GM08714 (cell line): ENCODE results near the gene DPP6.

ENCODE experiments used
- H3K4me3 ChIP-seq: fragments of 200-500 bp; sonication (Bioruptor generic); 2 replicates; pipeline ENCODE4 v1.5.1; 2014; ENCODE audit warnings: mild to moderate bottlenecking, low read length, inconsistent platforms
- ZNF274 ChIP-seq: IDR thresholded peaks from 2 replicates; pipeline ENCODE4 v1.6.1; 2012; ENCODE audit warnings: mild to moderate bottlenecking, low read depth, low read length

DPP6 gene

DNA sequence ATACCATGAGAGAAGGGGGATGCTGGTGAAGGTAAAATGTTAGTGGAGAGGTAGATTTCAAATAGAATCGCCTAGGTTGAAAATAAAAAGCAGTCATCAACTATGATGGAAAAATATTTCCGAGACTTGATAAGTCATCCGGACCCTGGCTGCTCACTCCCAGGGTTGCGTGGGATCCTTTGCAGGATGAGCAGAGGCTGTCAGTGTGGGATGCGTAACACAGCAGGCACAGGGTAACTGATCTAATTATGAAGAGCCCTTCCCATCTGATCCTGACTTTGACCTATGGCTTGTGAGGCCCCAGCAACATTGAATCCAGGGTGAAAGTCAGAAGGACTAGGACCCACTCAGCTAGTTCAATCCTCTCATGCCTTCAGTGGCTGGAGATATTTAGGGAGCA, 236.9 kb downstream of the DPP6 start:
- no peak for TF ChIP-seq ZNF274
- H3K4me3 ChIP-seq = no peak overlapping the region

DNA sequence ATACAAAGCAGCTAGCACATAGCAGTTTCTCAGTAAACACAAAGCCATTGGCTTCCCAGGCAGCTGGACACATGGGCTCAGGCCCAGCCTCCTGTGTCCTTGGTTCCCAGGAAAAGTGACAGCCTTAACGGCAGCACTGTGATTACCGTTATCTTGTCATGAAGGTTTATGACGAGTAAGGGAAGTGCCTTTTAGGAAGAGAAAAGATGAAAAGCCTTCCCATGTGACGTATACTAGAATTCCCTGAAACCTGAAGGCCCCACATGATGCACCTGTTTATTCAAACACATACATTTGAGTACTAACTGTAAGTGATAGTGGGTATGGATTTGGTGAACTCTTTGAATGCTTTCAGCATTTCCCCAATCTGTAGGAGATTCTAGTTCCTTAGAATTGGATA, 244.2 kb downstream of the DPP6 start:
- H3K4me3 ChIP-seq = no peak overlapping the region
- TF ChIP-seq ZNF274 = no peak

DNA sequence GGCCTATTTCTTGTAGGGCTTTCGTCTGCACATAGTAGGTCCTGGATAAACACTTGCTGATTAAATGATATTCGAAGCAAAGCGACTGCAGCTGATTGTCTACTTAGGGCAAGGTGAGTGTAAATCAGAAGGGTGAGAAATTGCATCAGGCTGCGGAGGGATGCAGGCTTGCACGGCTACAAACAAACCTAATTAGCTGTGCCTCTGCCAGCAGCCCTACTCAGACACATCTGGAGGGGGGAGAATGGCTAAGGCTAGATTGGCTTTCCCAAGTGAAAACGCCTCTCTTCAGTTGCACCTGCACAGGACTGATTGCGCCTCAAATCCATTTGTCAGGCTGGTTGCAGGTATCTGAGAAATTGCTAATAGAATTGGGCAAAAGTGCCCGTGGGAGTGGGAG, 247.5 kb downstream of the DPP6 start:
- no peak for TF ChIP-seq ZNF274
- H3K4me3 ChIP-seq = no peak overlapping the region

DNA sequence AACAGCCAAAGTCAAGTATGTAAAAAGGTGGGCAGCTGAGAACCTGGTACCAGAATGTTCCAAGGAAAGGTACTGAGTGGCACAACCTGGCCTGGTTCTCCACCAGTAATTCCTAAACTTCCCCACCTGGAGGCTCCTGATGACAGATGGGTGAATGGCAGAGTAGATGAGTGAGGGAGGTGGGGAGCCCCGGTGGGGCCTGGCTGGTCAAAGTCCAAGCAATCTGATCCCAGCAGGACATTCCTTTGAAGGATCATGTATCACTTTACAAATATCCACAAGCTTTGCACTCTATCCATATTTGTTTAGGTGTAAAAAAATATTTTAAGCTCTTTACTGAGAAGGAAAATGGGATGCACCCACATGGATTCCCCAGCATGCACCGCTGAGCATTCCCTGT, 250.2 kb downstream of the DPP6 start:
- no peak overlapping the region for H3K4me3 ChIP-seq
- no peak for TF ChIP-seq ZNF274

DNA sequence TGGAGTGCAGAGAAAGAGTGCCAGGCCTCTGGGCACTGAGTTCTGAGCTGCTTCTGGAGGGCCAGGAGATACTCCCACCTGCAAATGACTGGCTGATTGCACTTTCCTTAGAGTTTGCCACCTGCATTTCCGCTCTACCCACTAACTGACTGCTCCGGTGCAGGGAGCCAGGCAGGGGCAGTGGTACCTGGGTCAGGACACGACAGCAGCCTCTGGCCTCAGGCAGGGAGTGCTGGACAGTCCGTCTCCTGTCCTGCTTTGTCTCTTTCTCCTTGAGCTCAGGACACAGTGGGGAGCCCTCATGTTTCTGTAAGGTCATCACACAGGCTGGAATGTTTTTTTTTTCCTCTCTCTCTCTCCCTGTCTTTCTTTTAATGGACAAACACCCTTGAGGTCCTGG, 252.0 kb downstream of the DPP6 start:
- TF ChIP-seq ZNF274 = no peak
- H3K4me3 ChIP-seq = no peak overlapping the region

DNA sequence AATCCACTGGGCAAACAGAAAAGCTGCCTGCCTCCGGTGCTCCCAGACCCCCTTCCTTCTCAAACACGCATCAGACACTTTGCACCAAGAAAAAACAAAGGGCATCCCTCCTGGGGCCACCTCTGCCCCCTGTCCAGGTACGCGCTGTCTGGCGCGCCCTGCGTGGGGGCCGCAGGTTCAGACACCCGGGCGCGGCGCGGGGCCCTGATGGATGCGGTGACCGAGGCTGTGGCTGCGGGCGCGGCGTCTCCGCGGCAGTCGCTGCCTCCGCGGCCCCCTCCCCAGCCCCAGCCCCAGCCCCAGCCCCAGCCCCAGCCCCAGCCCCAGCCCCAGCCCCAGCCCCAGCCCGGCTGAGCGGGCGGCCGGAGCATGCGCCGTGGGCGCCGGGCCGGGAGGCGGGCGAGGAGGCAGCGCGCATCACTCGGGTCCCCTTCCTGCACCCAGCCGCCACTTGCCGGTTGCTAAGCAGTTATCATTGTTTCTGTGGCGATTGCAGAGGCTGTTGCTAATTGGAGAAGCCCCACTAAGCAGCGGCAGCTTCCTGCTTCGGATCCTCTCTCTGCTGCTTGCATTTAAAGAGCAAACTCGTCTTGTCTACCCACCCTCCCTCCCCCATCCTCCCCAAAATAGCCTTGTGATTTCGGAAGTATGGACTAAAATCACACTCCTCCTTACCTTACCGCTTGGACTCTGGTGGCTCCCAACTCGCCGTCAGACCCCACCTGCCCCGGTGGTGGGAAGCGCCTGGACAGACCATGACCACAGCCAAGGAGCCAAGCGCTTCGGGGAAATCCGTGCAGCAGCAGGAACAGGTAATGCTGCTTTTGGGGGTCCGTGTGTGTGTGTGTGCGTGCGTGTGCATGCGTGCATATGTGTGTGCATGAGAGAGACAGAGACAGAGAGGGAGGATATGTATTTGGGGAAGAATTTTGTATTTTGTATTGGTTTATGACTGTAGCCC, 252.8 kb downstream of the DPP6 start:
- no peak overlapping the region for H3K4me3 ChIP-seq
- no peak for TF ChIP-seq ZNF274

DNA sequence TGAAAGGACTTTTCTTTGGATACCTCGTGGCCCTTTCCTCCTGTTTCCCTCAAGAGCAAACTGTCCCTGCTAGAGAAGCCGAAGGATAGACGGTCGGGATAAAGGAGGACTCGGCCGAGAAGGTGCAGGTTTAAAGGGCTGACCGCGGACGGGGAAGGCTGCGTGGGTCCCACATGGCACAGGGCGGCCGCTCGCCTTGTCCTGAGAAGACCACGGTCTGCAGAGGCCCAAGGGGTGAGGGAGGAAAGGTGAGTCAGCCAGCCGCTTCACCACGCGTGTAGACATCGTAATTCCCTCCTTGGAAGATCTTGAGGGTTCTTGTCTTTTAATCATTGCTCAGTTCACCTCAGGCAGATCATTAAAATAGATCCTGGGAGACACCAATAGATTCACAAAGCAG, 253.8 kb downstream of the DPP6 start:
- TF ChIP-seq ZNF274 = no peak
- no peak overlapping the region for H3K4me3 ChIP-seq

DNA sequence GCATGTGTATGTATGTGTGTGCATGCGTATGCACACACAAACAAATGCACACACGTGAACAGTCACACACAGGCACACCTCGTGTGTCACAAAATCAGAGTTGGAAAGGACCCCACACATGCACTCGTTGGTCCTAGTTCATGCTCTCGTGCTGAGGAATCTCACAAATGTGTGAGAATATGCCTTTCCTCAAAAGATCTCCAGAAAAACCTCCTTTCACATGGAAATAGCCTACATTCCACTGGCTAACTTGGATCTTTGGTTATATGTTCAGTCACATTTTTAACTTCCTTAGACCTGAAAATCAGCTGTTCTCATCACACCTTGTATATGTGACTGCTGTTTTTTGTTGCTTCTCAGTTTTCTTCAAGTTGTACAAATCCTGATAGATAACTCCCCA, 256.7 kb downstream of the DPP6 start:
- H3K4me3 ChIP-seq = no peak overlapping the region

DNA sequence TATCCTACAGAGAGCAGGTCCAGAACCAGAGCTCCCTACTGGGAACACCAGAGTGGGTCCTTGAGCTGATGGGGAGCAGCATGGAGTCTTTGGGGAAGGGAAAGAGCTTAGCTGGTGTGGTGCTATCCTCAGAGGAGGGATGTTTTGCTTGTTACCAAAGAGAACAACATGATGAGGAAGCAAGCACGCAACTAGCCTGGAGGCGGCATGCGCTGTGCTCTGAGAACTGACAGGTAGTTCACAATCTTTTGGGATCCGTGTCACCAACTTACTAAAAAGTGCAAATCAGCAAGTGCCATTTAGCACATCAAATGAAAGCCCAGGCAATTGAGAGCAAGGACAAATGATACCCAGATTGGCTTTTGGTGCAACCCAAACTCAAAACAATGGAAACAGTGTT, 257.9 kb downstream of the DPP6 start:
- TF ChIP-seq ZNF274 = no peak

More for the DNA sequence above, 256.7 kb downstream of the DPP6 start:
- no peak for TF ChIP-seq ZNF274

DNA sequence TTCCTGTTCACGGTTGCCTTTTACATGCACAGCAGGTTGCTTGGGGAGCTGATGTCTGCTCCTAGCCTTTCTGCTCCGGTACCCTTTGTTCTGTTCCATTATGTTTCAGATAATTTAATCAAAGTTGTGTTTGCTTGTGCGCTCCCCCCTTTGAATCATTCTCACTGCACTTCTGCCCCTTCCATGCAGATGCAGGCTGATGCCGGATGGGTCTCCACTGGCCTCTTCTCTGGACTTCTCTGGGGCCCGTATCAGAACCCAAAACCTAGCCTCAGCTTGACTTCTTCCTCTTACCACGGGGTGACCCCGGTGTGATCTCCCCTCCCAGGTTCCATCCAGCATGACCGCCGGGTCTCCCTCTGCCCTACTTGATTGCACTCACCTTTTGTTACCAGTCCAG, 272.0 kb downstream of the DPP6 start:
- TF ChIP-seq ZNF274 = no peak
- no peak overlapping the region for H3K4me3 ChIP-seq

More for the DNA sequence above, 257.9 kb downstream of the DPP6 start:
- no peak overlapping the region for H3K4me3 ChIP-seq

DNA sequence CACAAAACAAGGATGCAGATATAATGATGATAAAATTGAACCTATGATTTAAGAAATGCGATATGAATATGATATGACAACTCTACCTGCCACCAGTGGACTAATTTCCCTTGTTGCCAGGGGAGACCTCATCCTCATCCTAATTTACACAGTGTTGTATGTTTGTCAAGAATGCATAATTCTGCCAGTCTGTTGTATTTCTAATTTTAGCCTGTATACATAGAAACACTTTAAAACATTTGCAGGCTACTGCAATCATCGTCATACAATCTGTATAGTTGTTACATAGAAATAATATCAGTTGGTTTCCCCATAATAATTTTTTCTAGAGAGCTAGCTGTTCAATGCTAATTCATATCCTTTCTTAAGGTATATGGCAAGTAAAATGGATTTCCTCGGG, 274.2 kb downstream of the DPP6 start:
- TF ChIP-seq ZNF274 = no peak
- H3K4me3 ChIP-seq = no peak overlapping the region

DNA sequence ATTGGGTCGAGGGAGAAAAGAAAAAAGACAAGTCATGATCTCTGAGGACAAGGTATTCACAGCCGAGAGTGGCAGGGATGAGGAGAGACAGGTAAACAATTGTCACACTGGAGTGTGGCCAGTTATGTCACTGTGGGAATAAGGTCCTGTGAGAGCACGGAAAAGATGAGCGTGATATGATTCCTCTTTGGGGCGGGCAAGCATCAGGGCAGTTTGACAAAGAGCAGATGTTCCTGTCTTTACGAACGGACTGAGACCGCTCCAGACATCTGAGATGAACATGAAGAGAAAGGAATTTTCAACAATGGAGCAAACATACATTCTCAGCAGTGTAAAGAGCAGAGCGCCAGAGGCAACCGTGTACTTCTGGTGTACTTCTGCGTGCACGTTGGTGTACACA, 278.1 kb downstream of the DPP6 start:
- TF ChIP-seq ZNF274 = no peak
- no peak overlapping the region for H3K4me3 ChIP-seq

DNA sequence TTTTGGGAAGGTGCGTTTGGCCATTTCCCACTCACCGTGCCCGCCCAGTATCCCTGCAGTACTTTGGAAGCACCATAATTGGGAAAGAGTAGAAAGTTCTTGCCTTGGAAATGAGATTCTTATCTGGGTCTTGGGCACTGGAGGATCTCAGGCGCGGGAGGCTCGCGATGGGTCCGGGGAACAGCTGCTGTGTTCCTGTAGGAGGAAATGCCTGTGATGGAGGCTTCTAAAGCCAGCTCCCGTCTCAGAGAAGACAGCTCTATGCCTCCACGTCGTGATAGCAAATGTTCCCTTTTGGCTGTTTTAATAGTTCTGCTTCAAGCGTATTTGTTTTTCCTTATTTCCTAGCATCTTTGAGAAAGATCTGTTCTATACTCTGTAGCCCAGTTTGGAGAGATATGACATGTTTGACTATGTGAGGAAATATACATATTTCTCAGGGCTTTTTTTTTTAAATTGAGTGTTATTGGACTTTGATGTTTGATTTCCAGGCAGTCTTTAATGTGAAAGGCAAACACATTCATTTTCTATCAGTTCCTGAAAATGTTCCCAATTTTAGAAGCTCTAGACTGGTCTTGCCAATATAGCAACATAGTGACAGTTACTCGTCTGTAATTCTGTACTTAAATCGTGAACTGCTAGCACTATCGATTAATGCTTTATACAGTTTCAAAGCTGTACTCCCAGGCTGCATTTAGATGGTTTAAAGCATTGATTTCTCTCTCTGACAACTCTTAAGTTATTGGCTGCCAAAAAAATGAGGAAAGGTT, 280.8 kb downstream of the DPP6 start:
- no peak for TF ChIP-seq ZNF274

DNA sequence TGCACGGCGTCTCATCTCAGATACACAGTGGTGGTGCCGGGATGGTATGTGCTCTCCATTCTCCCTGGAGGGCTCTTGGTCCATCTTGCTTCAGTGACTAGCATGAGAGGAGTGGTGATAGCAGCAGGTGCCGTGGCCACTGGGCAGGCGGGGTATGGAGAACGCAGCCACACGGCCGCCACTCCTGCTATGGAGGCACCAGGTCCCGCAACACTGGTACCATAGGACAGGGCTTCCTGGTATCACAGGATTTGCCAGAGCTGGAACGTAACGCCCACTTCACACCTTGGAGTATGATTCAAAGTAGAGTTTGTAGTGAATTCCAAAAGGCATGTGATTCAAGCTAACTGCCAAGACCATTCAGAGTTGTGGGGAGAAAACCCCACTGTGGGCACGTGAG, 284.1 kb downstream of the DPP6 start:
- no peak for TF ChIP-seq ZNF274
- H3K4me3 ChIP-seq = no peak overlapping the region

More for the DNA sequence above, 280.8 kb downstream of the DPP6 start:
- no peak overlapping the region for H3K4me3 ChIP-seq

DNA sequence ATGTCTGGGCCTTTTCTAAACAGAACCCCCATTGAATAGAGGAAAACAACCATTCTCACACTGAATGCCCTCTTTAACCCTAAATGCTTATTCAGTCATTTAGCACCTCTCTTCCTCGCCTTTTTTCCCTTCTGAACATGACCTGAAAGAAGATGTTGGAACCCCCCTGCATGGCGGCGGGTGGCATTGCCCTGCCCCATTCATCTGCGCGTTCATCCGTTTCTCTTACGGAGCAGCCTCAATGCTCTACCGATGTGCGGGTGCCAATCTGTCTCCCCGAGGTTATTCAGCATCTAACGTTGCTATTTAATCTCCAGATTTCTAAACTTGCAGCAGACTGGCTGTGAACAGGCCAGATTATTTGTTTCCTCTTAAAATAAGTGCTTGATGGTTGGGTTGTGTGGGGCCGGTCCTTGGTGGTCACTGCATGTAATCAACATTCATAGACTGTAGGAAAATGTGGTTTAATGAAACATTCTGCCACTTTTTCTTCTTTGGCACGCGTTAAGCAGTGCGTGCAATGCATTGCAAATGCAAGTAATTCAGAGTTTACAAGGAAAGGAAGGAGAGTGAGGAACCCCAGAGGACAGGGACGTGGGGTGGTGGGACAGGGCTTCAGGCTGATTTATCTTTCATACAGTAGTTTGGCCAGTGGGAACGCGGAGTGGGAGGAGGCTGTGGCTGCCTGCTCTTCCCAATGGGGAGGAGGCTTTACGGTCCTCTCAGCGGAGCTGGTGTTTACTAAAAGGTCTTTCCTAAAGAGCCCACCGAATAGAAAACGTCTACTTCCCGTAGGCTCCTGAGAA, 286.7 kb downstream of the DPP6 start:
- H3K4me3 ChIP-seq = no peak overlapping the region
- TF ChIP-seq ZNF274 = no peak
